Lower leg skin (tissue), 4 donors: ENCODE results near the gene TES. TPM values are rescaled to one million over a fixed set of nuclear protein-coding genes. Genes with fewer than 3 reads are reported as not detected.
"Not testable (repeated sequence)": the region's sequence is repeated elsewhere in the genome, so short reads cannot be mapped to it uniquely, and the experiment has no call there.

Experiments
- DNase-seq, 2 donors: peaks; one replicate each; pipeline ENCODE4 v3.0.0-alpha.2; 2019; ENCODE audit warnings: low spot score in 2 of 2
- H3K4me3 ChIP-seq: fragments of 200-600 bp; sonication (generic); 2 replicates; pipeline ENCODE4 v1.5.1; 2017; ENCODE audit warnings: mild to moderate bottlenecking, low read depth; ENCODE audit not compliant: poor library complexity, severe bottlenecking
- POLR2A ChIP-seq, 2 donors: fragments of 450-650 bp; IDR thresholded peaks; one replicate each; pipeline ENCODE4 v1.6.1; 2016 to 2017; ENCODE audit warnings: antibody characterized with exemption in 2 of 2, mild to moderate bottlenecking in 1 of 2, moderate library complexity in 1 of 2
- WGBS, 2 donors: methylation state at CpG; one replicate each; pipeline ENCODE4 v1.1.5; 2018; 5-methylcytosine and 5-hydroxymethylcytosine counted together
- intact Hi-C: fragments of 100-400 bp; cut with DNase I; formaldehyde crosslinking; loops from one replicate; pipeline ENCODE4 v1.15.0; 2023; ENCODE audit warnings: low total_unique reads
- total RNA-seq, 4 donors: library from RNA; depleted of rRNA; stranded (reverse); fragments of >200 nt; gene quantifications; one replicate each; pipeline ENCODE4 v1.1.0, GENCODE V29; 2016
- TF ChIP-seq, protein P1 (sequence below), 3 donors: fragments of 450-650 bp; IDR thresholded peaks; one replicate each; pipeline ENCODE4 v1.5.1; 2016; ENCODE audit warnings: antibody characterized with exemption in 3 of 3, mild to moderate bottlenecking in 3 of 3, moderate library complexity in 2 of 3

The TES gene
- total RNA-seq, 4 donors from 2014 or later, result 34.1 to 61.5 (median 46.5) TPM

GRCh38 chr7:116242178-116242577, 31.8 kb downstream of the TES start:
- intact Hi-C loops, result no loop called here
- no peak for TF ChIP-seq POLR2A (IDR thresholded peaks at IDR 0.05)
- TF ChIP-seq, protein P1, sequence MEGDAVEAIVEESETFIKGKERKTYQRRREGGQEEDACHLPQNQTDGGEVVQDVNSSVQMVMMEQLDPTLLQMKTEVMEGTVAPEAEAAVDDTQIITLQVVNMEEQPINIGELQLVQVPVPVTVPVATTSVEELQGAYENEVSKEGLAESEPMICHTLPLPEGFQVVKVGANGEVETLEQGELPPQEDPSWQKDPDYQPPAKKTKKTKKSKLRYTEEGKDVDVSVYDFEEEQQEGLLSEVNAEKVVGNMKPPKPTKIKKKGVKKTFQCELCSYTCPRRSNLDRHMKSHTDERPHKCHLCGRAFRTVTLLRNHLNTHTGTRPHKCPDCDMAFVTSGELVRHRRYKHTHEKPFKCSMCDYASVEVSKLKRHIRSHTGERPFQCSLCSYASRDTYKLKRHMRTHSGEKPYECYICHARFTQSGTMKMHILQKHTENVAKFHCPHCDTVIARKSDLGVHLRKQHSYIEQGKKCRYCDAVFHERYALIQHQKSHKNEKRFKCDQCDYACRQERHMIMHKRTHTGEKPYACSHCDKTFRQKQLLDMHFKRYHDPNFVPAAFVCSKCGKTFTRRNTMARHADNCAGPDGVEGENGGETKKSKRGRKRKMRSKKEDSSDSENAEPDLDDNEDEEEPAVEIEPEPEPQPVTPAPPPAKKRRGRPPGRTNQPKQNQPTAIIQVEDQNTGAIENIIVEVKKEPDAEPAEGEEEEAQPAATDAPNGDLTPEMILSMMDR (IDR thresholded peaks at IDR 0.05), result no peak
- no peak overlapping the region for H3K4me3 ChIP-seq
- DNase-seq, result no peak
- WGBS, 2 donors, result 91 to 95% methylated on average over 1 of the region's 1 CpG

DNA sequence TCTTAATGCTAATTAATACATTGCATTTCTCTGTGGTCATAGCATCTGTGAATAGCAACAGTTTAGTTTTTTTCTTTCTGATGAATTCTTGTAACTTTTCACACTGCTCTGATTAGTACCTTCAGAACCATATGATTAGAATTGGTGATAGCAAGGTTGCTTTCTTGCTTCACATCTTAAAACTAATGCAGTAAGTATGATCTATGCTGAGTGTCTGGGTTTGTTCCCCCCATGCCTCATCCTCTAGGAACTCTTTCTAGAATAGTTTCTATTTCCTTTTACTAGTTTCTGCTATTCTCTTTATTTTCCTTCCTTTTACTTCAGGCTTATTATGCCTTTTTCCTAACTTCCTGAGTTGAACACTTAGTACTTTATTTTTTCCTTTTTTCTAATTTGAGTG, 32.4 kb downstream of the TES start:
- intact Hi-C loops, result no loop called here
- no peak for DNase-seq
- no peak overlapping the region for H3K4me3 ChIP-seq
- no peak for TF ChIP-seq POLR2A (IDR thresholded peaks at IDR 0.05)

- intact Hi-C loops, H3K4me3 ChIP-seq, DNase-seq: not testable (repeated sequence)
- 92 to 93% methylated on average over 5 of the region's 5 CpGs for WGBS, 2 donors
Observed at GRCh38 chr7:116244803-116245202, 34.5 kb downstream of the TES start.

- DNase-seq, result no peak
- 96 to 98% methylated on average over 1 of the region's 1 CpG for whole genome bisulfite sequencing, 2 donors
- intact Hi-C loops, result no loop called here
- H3K4me3 ChIP-seq, result no peak overlapping the region
- no peak for TF ChIP-seq POLR2A (IDR thresholded peaks at IDR 0.05)
- TF ChIP-seq, protein P1 (IDR thresholded peaks at IDR 0.05), result no peak
Observed at GRCh38 chr7:116246357-116246756, 36.0 kb downstream of the TES start.

- no peak for DNase-seq
- intact Hi-C loops, result loop anchor here (10.0 kb wide), 2 partner anchors 275 to 555 kb away; partner anchors contain the start of gene CAV1
- H3K4me3 ChIP-seq, result no peak overlapping the region
- no peak for TF ChIP-seq POLR2A (IDR thresholded peaks at IDR 0.05)
- TF ChIP-seq, protein P1 (IDR thresholded peaks at IDR 0.05), result no peak
- WGBS, 2 donors, result 90 to 94% methylated on average over 3 of the region's 3 CpGs
Observed at GRCh38 chr7:116249969-116250553, 39.7 kb downstream of the TES start.

- no peak for DNase-seq
- intact Hi-C loops, result loop anchor here (10.0 kb wide), 2 partner anchors 273 to 553 kb away; partner anchors contain the start of gene CAV1
- H3K4me3 ChIP-seq, result no peak overlapping the region
- TF ChIP-seq, protein P1 (IDR thresholded peaks at IDR 0.05), result no peak
- TF ChIP-seq POLR2A (IDR thresholded peaks at IDR 0.05), result no peak
- WGBS, 2 donors, result 97 to 98% methylated on average over 5 of the region's 5 CpGs
Observed at GRCh38 chr7:116251675-116252074, 41.3 kb downstream of the TES start.

GRCh38 chr7:116252249-116252648, 41.9 kb downstream of the TES start:
- no peak for DNase-seq
- 87 to 96% methylated on average over 3 of the region's 3 CpGs for WGBS, 2 donors
- intact Hi-C loops, result loop anchor here (10.0 kb wide), 2 partner anchors 273 to 553 kb away; partner anchors contain the start of gene CAV1
- TF ChIP-seq, protein P1 (IDR thresholded peaks at IDR 0.05), result no peak
- TF ChIP-seq POLR2A (IDR thresholded peaks at IDR 0.05), result no peak
- H3K4me3 ChIP-seq, result no peak overlapping the region
